Measurements from ENCODE around the gene RETREG1. TPM values are rescaled to one million over a fixed set of nuclear protein-coding genes. Genes with fewer than 3 reads are reported as not detected.

The RETREG1 gene
- total and polyA plus RNA-seq, 8 donors: 1.9 to 26.0 (median 2.5) TPM

DNA sequence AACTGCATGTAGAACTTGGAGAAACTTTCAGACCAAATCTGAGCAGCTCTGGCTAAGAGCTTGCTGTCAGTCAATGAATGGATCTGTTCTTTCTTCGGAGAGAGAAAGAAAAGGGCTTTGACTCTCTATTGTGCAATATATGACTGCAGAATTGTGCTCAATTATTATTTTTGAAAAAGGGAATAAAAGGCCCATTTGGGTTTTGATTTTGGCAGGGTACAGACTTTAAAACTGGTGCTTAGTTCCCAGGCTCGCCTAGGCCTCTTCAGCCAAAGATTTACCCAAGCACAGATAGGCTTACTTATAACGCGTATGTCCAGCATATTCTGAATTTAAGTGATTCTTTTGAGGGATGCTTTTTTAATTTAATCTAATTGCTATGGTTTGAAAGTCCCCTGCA lies 59.3 kb downstream of the RETREG1 start:
- H3K4me3 ChIP-seq: no peak overlapping the region
- no peak for ATAC-seq
- no peaks in the 10 kb centered on the region for H3K4me1 ChIP-seq
- intact Hi-C loops (cut with DNase I): no loop called here
- H3K9me3 ChIP-seq: no peaks in the 10 kb centered on the region
- H3K36me3 ChIP-seq: no peaks in the 10 kb centered on the region
- no peak for TF ChIP-seq CTCF (IDR thresholded peaks at IDR 0.05)
- H3K27ac ChIP-seq: no peak overlapping the region
- no peaks in the 10 kb centered on the region for H3K27me3 ChIP-seq
- DNase-seq: no peak

DNA sequence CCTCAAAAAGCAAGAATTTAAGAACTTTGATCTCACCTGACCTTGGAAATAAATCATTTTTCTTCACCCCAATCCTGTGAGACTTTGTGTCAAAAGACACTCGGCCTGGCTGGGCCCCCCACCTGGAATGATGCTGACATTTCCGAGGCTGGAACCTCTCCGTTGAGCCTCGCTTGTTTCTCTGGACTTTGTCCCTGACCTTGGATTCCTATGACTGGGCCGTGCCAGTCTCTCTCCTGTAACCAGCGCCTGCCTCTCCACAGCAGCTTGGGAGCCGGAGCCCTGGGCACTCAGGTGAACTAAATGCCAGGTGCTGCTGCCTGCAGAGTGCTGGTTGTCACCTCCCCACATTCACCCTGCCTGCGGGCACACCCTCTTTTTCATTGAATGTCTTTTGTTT lies 62.7 kb downstream of the RETREG1 start:
- ATAC-seq (no peak), DNase-seq (no peak)
- Histone ChIP-seq H3K36me3 (no peaks in the 10 kb centered on the region), H3K27ac (no peak overlapping the region), H3K4me1 (no peaks in the 10 kb centered on the region), H3K27me3 (no peaks in the 10 kb centered on the region), H3K9me3 (no peaks in the 10 kb centered on the region), H3K4me3 (no peak overlapping the region)
- no peak for TF ChIP-seq CTCF (IDR thresholded peaks at IDR 0.05)
- intact Hi-C loops (cut with DNase I): no loop called here

- intact Hi-C loops (cut with DNase I): no loop called here
- Histone ChIP-seq H3K36me3 (no peaks in the 10 kb centered on the region), H3K27ac (no peak overlapping the region), H3K4me3 (no peak overlapping the region), H3K9me3 (no peaks in the 10 kb centered on the region), H3K4me1 (no peaks in the 10 kb centered on the region), H3K27me3 (no peaks in the 10 kb centered on the region)
- peak; percentile 53 to 59 for TF ChIP-seq CTCF (IDR thresholded peaks at IDR 0.05)
- DNase-seq: peak; percentile 22 to 80 (median 66)
- peak; percentile 97 for ATAC-seq
Observed at GRCh38 chr5:16552666-16553343, 64.0 kb downstream of the RETREG1 start.

DNA sequence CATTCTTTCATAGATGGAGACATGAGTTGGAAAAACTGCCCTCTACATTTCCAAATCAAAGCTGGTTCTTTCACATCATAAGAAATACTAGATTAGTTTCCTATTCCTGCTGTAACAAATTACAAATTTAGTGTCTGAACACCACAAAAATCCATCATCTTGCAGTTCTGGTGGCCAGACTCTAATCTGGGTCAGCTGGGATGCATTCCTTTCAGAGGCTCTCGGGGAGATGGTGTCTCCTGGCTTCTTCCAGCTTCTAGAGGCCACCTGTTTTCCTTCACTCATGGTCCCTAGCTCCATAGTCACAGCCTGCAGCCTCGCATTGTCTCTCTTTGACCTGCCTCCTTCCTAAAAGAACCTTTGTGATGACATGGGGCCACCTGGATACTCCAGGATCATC lies 65.2 kb downstream of the RETREG1 start:
- intact Hi-C loops (cut with DNase I): no loop called here
- no peak overlapping the region for H3K27ac ChIP-seq
- no peak for ATAC-seq

More for the DNA sequence above, 65.2 kb downstream of the RETREG1 start:
- no peak for DNase-seq
- H3K27me3 ChIP-seq: no peaks in the 10 kb centered on the region
- H3K36me3 ChIP-seq: no peaks in the 10 kb centered on the region
- no peak for TF ChIP-seq CTCF (IDR thresholded peaks at IDR 0.05)
- no peak overlapping the region for H3K4me3 ChIP-seq
- H3K9me3 ChIP-seq: no peaks in the 10 kb centered on the region
- H3K4me1 ChIP-seq: no peaks in the 10 kb centered on the region

All from left lung (tissue), 10 donors.